GM19438 (cell line): ENCODE data around the gene TPST2.

Experiments used
- ATAC-seq: cut with Tn5 transposase; IDR thresholded peaks from one replicate; pipeline ENCODE4 v1.9.1; 2021; ENCODE audit warnings: low read depth; ENCODE audit not compliant: unreplicated experiment

TPST2 gene

GRCh38 chr22:26559961-26560575 lies 29.9 kb downstream of the TPST2 start:
- no peak for ATAC-seq

- ATAC-seq, result no peak
Observed at GRCh38 chr22:26558248-26558895, 31.6 kb downstream of the TPST2 start.

GRCh38 chr22:26556904-26557303 lies 33.0 kb downstream of the TPST2 start:
- no peak for ATAC-seq

GRCh38 chr22:26555478-26555877 lies 34.5 kb downstream of the TPST2 start:
- ATAC-seq, result no peak

- ATAC-seq, result no peak
Observed at GRCh38 chr22:26554956-26555355, 35.0 kb downstream of the TPST2 start.

GRCh38 chr22:26553056-26553752 lies 36.7 kb downstream of the TPST2 start:
- no peak for ATAC-seq

- no peak for ATAC-seq
Observed at GRCh38 chr22:26552466-26552865, 37.5 kb downstream of the TPST2 start.

GRCh38 chr22:26551568-26551967 lies 38.4 kb downstream of the TPST2 start:
- no peak for ATAC-seq

GRCh38 chr22:26550498-26551033 lies 39.4 kb downstream of the TPST2 start:
- no peak for ATAC-seq

GRCh38 chr22:26549902-26550497 lies 39.9 kb downstream of the TPST2 start:
- no peak for ATAC-seq

- ATAC-seq, result no peak
Observed at GRCh38 chr22:26548984-26549383, 40.9 kb downstream of the TPST2 start.

- no peak for ATAC-seq
Observed at GRCh38 chr22:26548303-26548702, 41.6 kb downstream of the TPST2 start.

GRCh38 chr22:26547837-26548236 lies 42.1 kb downstream of the TPST2 start:
- no peak for ATAC-seq

GRCh38 chr22:26547426-26547825 lies 42.5 kb downstream of the TPST2 start:
- ATAC-seq, result no peak

GRCh38 chr22:26546282-26546681 lies 43.6 kb downstream of the TPST2 start:
- ATAC-seq, result no peak

GRCh38 chr22:26545827-26546226 lies 44.1 kb downstream of the TPST2 start:
- ATAC-seq, result no peak

- ATAC-seq, result no peak
Observed at GRCh38 chr22:26545385-26545784, 44.5 kb downstream of the TPST2 start.

GRCh38 chr22:26544489-26544888 lies 45.4 kb downstream of the TPST2 start:
- no peak for ATAC-seq

GRCh38 chr22:26542831-26543230 lies 47.1 kb downstream of the TPST2 start:
- ATAC-seq, result no peak

- ATAC-seq, result no peak
Observed at GRCh38 chr22:26541167-26541819, 48.6 kb downstream of the TPST2 start.

GRCh38 chr22:26540119-26540518 lies 49.8 kb downstream of the TPST2 start:
- ATAC-seq, result no peak
